Osteoblast (primary cell): ENCODE results near the gene KLK3. TPM values are rescaled to one million over a fixed set of nuclear protein-coding genes. Genes with fewer than 3 reads are reported as not detected.
A peak's percentile ranks its signal among the peaks of the same experiment; 100 is the strongest.

Source experiments
- DNase-seq: peaks from one replicate; pipeline ENCODE4 v3.0.0; 2011; ENCODE audit warnings: low spot score, mixed read lengths; ENCODE audit not compliant: insufficient read length; ENCODE audit errors: missing footprints
- H2AFZ ChIP-seq: 2 replicates; pipeline ENCODE4 v1.6.0; 2011; ENCODE audit warnings: mild to moderate bottlenecking, low read length
- H3K27ac ChIP-seq: 2 replicates; pipeline ENCODE4 v1.5.1; 2011; ENCODE audit warnings: mild to moderate bottlenecking, low read depth, low read length, moderate library complexity
- H3K27me3 ChIP-seq: 2 replicates; pipeline ENCODE4 v1.6.0; 2012; ENCODE audit warnings: mild to moderate bottlenecking, control low read depth, inconsistent platforms, low read length, moderate library complexity; ENCODE audit not compliant: insufficient read depth
- H3K36me3 ChIP-seq: 2 replicates; pipeline ENCODE4 v1.5.1; 2011; ENCODE audit warnings: mild to moderate bottlenecking, low read length, control low read depth, moderate library complexity; ENCODE audit not compliant: insufficient read depth
- H3K4me1 ChIP-seq: 2 replicates; pipeline ENCODE4 v1.5.1; 2011; ENCODE audit warnings: mild to moderate bottlenecking, low read length, control low read depth, moderate library complexity; ENCODE audit not compliant: insufficient read depth
- H3K4me2 ChIP-seq: 2 replicates; pipeline ENCODE4 v1.6.0; 2011; ENCODE audit warnings: mild to moderate bottlenecking, low read length; ENCODE audit not compliant: insufficient read depth
- H3K4me3 ChIP-seq: fragments of 200-600 bp; sonication (generic); 3 replicates; pipeline ENCODE4 v1.5.1; 2012; ENCODE audit warnings: mild to moderate bottlenecking, low read length, inconsistent platforms; ENCODE audit not compliant: insufficient read depth
- H3K79me2 ChIP-seq: 2 replicates; pipeline ENCODE4 v1.6.0; 2012; ENCODE audit warnings: mild to moderate bottlenecking, low read length, control low read depth, inconsistent platforms; ENCODE audit not compliant: insufficient read depth
- H3K9me3 ChIP-seq: 2 replicates; pipeline ENCODE4 v1.5.1; 2011; ENCODE audit warnings: low read depth, low read length, control low read depth
- H4K20me1 ChIP-seq: 2 replicates; pipeline ENCODE4 v1.6.0; 2012; ENCODE audit warnings: mild to moderate bottlenecking, low read length, control low read depth; ENCODE audit not compliant: insufficient read depth
- CTCF ChIP-seq: IDR thresholded peaks from 2 replicates; pipeline ENCODE4 v1.5.1; 2011; ENCODE audit warnings: mild to moderate bottlenecking, low read depth, low read length, moderate library complexity; ENCODE audit errors: extremely low read depth
- total RNA-seq: library from RNA; depleted of rRNA; stranded (reverse); fragments of >200 nt; gene quantifications from 2 replicates; pipeline ENCODE4 v1.2.3, GENCODE V29; 2012

The KLK3 gene
- total RNA-seq, 1 donor, result not detected

GRCh38 chr19:50832666-50833065, 22.0 kb upstream of the KLK3 start:
- no peak for TF ChIP-seq CTCF
- no peaks in the 10 kb centered on the region for H3K36me3 ChIP-seq
- DNase-seq, result no peak
- H3K4me2 ChIP-seq, result no peak overlapping the region
- H3K4me1 ChIP-seq, result peaks cover 5% of the 10 kb centered on the region
- H3K4me3 ChIP-seq, result no peak overlapping the region
- no peak overlapping the region for H3K27ac ChIP-seq
- no peaks in the 10 kb centered on the region for H3K79me2 ChIP-seq
- peaks cover 7% of the 10 kb centered on the region for H3K27me3 ChIP-seq
- H2AFZ ChIP-seq, result no peak overlapping the region
- H3K9me3 ChIP-seq, result no peaks in the 10 kb centered on the region
- H4K20me1 ChIP-seq, result no peaks in the 10 kb centered on the region

DNA sequence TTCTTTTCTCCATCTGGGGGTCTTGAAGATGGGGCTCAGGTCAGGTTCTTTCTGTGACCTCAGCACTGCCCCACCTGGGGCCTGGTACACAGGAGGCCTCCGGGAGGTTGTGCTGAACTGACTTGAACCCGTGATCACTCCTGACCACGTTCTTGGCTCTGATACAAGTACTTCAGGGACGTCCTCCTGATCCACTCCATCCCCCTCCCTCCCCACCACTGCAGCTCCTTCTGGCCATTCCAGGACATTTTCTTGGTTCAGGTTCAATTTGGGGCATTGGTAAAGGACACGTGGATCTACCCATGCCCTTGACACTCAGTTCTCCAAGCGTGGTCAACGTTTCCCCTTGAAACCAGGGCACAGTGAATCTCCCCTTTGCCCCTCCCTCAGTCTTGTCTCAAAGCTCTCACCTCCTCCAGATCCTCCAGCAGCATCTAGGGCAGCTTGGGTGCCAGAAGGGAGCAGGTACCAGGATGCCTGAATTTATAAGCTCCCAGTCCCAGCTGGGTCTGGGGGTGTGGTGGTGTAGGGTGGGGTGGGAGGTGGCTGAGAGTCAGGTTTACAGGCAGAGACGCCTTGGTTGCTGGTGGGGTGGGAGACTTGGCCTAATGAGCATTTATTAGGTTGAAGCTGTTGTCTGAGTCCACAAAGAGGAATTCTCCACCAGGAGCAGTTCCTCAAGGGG, 21.5 kb upstream of the KLK3 start, which contains the start of gene KLK15:
KLK15 (minus strand) TSS at position 458 of the 685 bp plus-strand sequence. CDS start 2,082 bp downstream, outside the sequence.
- no peak within 1 kb of the TSS for H3K4me3 ChIP-seq
- H4K20me1 ChIP-seq, result no peaks in the 10 kb centered on the region
- H3K27ac ChIP-seq, result no peak within 1 kb of the TSS
- H3K4me1 ChIP-seq, result peaks cover 5% of the 10 kb centered on the region
- H3K36me3 ChIP-seq, result no peaks in the 10 kb centered on the region
- H3K9me3 ChIP-seq, result no peaks in the 10 kb centered on the region
- H2AFZ ChIP-seq, result no peak within 1 kb of the TSS
- H3K27me3 ChIP-seq, result peaks cover 7% of the 10 kb centered on the region
- no peaks in the 10 kb centered on the region for H3K79me2 ChIP-seq
- no peak for DNase-seq
- no peak within 1 kb of the TSS for H3K4me2 ChIP-seq
- no peak for TF ChIP-seq CTCF

GRCh38 chr19:50833802-50834167, 20.9 kb upstream of the KLK3 start:
- H2AFZ ChIP-seq, result no peak overlapping the region
- no peak for DNase-seq
- H3K27me3 ChIP-seq, result peaks cover 7% of the 10 kb centered on the region
- H3K4me1 ChIP-seq, result peaks cover 5% of the 10 kb centered on the region
- H3K9me3 ChIP-seq, result no peaks in the 10 kb centered on the region
- H3K79me2 ChIP-seq, result no peaks in the 10 kb centered on the region
- H4K20me1 ChIP-seq, result no peaks in the 10 kb centered on the region
- no peak overlapping the region for H3K27ac ChIP-seq
- no peaks in the 10 kb centered on the region for H3K36me3 ChIP-seq
- H3K4me2 ChIP-seq, result no peak overlapping the region
- H3K4me3 ChIP-seq, result no peak overlapping the region
- no peak for TF ChIP-seq CTCF

DNA sequence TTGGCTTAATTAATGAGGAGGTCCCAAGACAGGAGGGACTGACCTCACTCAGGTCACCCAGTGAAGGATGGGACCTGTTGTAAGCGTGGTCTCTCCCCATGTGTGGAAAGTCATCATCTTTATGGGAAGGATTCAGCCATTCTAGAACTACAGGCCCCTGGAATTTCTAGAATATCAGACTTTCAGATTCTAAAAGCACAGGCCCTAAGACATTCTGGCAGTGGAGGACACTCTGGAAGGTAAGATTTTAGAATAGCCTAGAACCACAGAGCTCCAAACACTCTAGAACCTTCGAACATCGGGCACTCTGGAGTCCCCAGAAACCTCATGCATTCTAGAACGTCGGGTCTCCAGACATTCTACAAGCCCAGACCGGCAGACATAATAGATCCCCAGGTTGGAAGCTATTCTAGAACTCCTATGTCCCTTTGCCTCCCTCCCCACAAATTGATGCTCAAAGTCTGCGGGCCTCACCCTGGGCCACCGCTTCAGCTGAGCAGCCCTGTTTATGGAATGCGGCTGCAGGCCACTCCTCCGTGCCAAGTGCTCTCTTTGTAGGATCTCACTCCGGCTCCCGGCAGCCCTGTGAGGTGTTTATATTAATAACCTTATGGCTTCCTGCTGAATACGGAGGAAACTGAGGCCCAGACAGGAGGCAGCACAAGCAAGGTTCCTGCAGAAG, 19.5 kb upstream of the KLK3 start:
- DNase-seq, result no peak
- Histone ChIP-seq H2AFZ (peak overlapping the region; percentile 93), H3K27ac (no peak overlapping the region), H3K79me2 (no peaks in the 10 kb centered on the region), H3K27me3 (peaks cover 7% of the 10 kb centered on the region), H3K36me3 (no peaks in the 10 kb centered on the region), H4K20me1 (no peaks in the 10 kb centered on the region), H3K9me3 (no peaks in the 10 kb centered on the region), H3K4me2 (peak overlapping the region; percentile 86), H3K4me3 (peak overlapping the region; percentile 72), H3K4me1 (peaks cover 5% of the 10 kb centered on the region)
- TF ChIP-seq CTCF, result no peak
